Peyer's patch (tissue), 4 donors: ENCODE data around the gene MOB3B.

Experiments
- CTCF ChIP-seq, 6 experiments: fragments of 450-650 bp in 4 of 6; fragments of 200-600 bp in 2 of 6; sonication (generic) in 1 of 6; IDR thresholded peaks; one replicate each; pipeline ENCODE4 v1.5.1; 2017 to 2019; ENCODE audit warnings: antibody characterized with exemption in 6 of 6, mild to moderate bottlenecking in 3 of 6, moderate library complexity in 1 of 6
- POLR2A ChIP-seq, 2 donors: fragments of 450-650 bp; IDR thresholded peaks; one replicate each; pipeline ENCODE4 v1.5.1; 2017; ENCODE audit warnings: antibody characterized with exemption in 2 of 2, mild to moderate bottlenecking in 2 of 2, moderate library complexity in 2 of 2

GRCh38 chr9:27506981-27507380, 22.6 kb downstream of the MOB3B start:
- TF ChIP-seq POLR2A (IDR thresholded peaks at IDR 0.05) (no peak), CTCF (IDR thresholded peaks at IDR 0.05) (no peak)
